Activated CD4-positive, alpha-beta T cell treated with anti-CD3 and anti-CD28 coated beads for 36 hours (primary cell): Measurements from ENCODE around the gene DUSP23. TPM values are rescaled to one million over a fixed set of nuclear protein-coding genes. Genes with fewer than 3 reads are reported as not detected.
A peak's percentile ranks its signal among the peaks of the same experiment; 100 is the strongest.

Source experiments
- ATAC-seq: fragments of 200-7000 bp; cut with Tn5 transposase; one replicate; pipeline ENCODE4 v1.10.0; 2021; ENCODE audit warnings: mild to moderate bottlenecking, moderate library complexity
- CTCF ChIA-PET: fragments of 350-600 bp; sonication (Branson Sonifier 250); formaldehyde crosslinking; loops from one replicate; lab custom pipeline; 2021; ENCODE audit warnings: antibody characterized with exemption; lab: Charles Lee
- POLR2A ChIA-PET: fragments of 350-600 bp; sonication (Branson Sonifier 250); formaldehyde crosslinking; loops from one replicate; lab custom pipeline; 2021; ENCODE audit warnings: antibody characterized with exemption, inconsistent platforms; lab: Charles Lee
- DNase-seq: peaks from one replicate; pipeline ENCODE4 v3.0.0-alpha.2; 2020
- H3K27ac Mint-ChIP-seq: one replicate; pipeline ENCODE4 v1.8.0; 2021; ENCODE audit warnings: mixed read lengths
- H3K27me3 Mint-ChIP-seq: one replicate; pipeline ENCODE4 v1.8.0; 2021; ENCODE audit warnings: mixed read lengths
- H3K36me3 Mint-ChIP-seq: one replicate; pipeline ENCODE4 v1.8.0; 2021; ENCODE audit warnings: low read depth, mixed read lengths
- H3K4me1 Mint-ChIP-seq: one replicate; pipeline ENCODE4 v1.8.0; 2021; ENCODE audit warnings: mixed read lengths
- H3K4me3 Mint-ChIP-seq: one replicate; pipeline ENCODE4 v1.8.0; 2021; ENCODE audit warnings: mild to moderate bottlenecking, moderate library complexity, mixed read lengths
- H3K9me3 Mint-ChIP-seq: one replicate; pipeline ENCODE4 v1.8.0; 2021; ENCODE audit warnings: low read depth, mixed read lengths
- intact Hi-C, 2 experiments: fragments of 100-400 bp; cut with DNase I in 1 of 2; cut with micrococcal nuclease in 1 of 2; formaldehyde crosslinking; loops; one replicate each; pipeline versions ENCODE4 v1.14.2 to v1.15.1; 2022 to 2024; cut with DNase I, micrococcal nuclease
- total RNA-seq, 2 experiments: library from RNA; stranded (reverse); gene quantifications; one replicate each; pipeline ENCODE4 v1.2.3, GENCODE V29; 2021

The DUSP23 gene
- total RNA-seq, 2 experiments from 2014 or later: 23.9 to 26.8 TPM

DNA sequence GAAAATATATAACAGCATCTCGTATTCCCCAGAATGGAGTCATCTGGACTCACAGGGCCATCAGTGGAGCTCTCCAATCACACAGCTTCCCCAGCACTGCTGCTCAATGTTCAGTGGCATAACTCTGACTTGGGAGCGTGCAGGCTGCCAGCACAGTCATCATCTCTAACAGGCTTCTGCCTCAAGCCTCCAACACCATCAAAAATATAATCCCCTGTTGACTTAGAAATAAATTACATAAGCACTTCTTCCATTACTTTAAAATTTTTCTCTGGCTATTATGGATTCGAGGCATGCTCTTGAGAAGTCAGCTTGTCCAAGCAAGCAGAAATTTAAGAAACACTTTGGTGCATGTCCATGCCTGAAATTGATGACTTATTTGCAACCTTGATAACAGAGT, 6.2 kb downstream of the DUSP23 start:
- intact Hi-C loops: no loop called here
- no peak overlapping the region for H3K4me3 Mint-ChIP-seq
- H3K27me3 Mint-ChIP-seq: peaks cover 5% of the 10 kb centered on the region
- no peak overlapping the region for H3K27ac Mint-ChIP-seq
- DNase-seq (no peak), ATAC-seq (no peak)
- POLR2A ChIA-PET: no interaction called here
- H3K9me3 Mint-ChIP-seq: no peaks in the 10 kb centered on the region
- no peaks in the 10 kb centered on the region for H3K36me3 Mint-ChIP-seq
- CTCF ChIA-PET: interaction anchor here (0.5 to 1.7 kb wide), 4 partner anchors 9 to 221 kb away, joined by 3 to 5 read pairs (median 4); no protein-coding TSS in a partner anchor
- no peaks in the 10 kb centered on the region for H3K4me1 Mint-ChIP-seq

DNA sequence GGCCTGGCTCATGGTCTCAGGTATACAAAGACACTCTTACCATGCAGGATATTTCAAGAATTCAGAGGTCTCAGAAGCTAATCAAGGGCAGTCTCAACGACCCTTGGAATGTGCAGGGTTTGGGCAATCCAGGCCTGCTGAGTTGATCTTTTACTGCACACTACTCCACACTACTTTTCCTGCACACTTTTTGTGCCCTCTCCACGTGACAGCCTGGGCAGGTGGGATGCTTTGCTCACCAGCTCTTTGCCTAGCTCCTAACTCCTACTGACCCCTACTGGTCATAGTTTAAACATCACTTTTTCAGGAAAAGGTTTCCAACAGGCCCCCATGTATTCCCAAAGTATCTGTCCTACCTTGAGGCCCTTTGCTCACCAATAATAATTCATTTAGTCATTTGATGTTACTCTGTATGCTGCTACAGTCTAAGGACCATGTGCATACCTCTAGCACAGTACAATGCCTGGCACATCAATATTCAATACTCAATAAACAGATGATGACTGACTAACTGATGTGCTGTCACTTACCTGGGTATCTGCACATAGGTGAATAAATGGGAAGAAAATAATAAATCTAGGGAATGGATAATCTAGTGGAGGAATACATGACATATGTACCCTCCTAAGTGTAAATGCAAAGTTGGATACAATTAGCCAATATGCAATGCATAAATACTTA, 9.6 kb downstream of the DUSP23 start:
- Mint-ChIP-seq H3K27ac (no peak overlapping the region), H3K27me3 (peaks cover 9% of the 10 kb centered on the region), H3K4me3 (no peak overlapping the region), H3K4me1 (no peaks in the 10 kb centered on the region), H3K36me3 (no peaks in the 10 kb centered on the region), H3K9me3 (no peaks in the 10 kb centered on the region)
- DNase-seq: peak; percentile 21
- intact Hi-C loops: no loop called here
- ATAC-seq: no peak
- ChIA-PET POLR2A (no interaction called here), CTCF (interaction anchor here (0.6 to 2.1 kb wide), 10 partner anchors 9 to 661 kb away, joined by 3 to 9 read pairs (median 4); partner anchors contain the start of gene DUSP23)

DNA sequence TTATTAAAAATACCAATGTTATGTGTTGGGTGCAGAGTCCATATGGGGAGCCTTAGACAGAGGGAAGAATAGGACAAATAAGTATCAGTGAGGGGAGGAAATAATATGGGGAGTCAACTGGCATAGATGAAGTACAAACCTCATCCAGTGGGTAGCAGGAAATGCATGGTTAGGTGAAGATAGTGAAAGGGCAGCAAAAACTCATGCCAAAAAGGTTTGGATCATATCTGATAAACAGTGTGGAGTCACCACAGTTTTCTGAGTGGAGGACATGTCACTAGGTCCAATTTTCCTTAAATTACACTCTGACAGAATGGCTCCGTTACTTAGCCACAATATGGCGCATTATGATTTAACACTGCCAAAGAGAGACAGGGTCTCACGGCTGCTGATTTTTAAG, 10.3 kb downstream of the DUSP23 start:
- no peaks in the 10 kb centered on the region for H3K4me1 Mint-ChIP-seq
- H3K4me3 Mint-ChIP-seq: no peak overlapping the region
- ChIA-PET POLR2A (no interaction called here), CTCF (no interaction called here)
- intact Hi-C loops: no loop called here
- no peak for DNase-seq
- H3K36me3 Mint-ChIP-seq: no peaks in the 10 kb centered on the region
- no peaks in the 10 kb centered on the region for H3K9me3 Mint-ChIP-seq
- no peak overlapping the region for H3K27ac Mint-ChIP-seq
- ATAC-seq: no peak
- H3K27me3 Mint-ChIP-seq: peaks cover 9% of the 10 kb centered on the region

DNA sequence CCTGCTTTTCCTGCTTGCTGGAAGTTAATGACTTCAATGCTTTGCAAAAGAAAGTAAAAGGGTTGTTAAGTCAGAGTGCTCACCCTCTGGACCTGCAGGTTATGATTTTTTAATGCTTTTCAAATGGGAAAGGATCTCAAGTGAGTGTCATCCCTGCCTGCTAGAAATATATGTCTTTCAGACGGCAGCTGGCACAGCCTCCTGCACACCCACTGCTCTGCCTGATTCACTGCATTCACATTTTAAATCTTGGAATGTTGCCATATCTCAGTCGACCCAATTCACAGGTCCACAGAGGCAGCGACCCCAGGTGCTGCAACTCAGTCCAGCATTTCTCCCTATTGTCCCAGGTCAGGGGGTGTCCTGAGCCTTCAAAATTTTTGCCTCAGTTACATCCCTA, 10.7 kb downstream of the DUSP23 start:
- H3K4me3 Mint-ChIP-seq: no peak overlapping the region
- H3K9me3 Mint-ChIP-seq: no peaks in the 10 kb centered on the region
- no peak overlapping the region for H3K27ac Mint-ChIP-seq
- H3K36me3 Mint-ChIP-seq: no peaks in the 10 kb centered on the region
- peaks cover 9% of the 10 kb centered on the region for H3K27me3 Mint-ChIP-seq
- no peaks in the 10 kb centered on the region for H3K4me1 Mint-ChIP-seq
- ATAC-seq (no peak), DNase-seq (no peak)
- intact Hi-C loops: no loop called here
- POLR2A ChIA-PET: no interaction called here
- CTCF ChIA-PET: no interaction called here

DNA sequence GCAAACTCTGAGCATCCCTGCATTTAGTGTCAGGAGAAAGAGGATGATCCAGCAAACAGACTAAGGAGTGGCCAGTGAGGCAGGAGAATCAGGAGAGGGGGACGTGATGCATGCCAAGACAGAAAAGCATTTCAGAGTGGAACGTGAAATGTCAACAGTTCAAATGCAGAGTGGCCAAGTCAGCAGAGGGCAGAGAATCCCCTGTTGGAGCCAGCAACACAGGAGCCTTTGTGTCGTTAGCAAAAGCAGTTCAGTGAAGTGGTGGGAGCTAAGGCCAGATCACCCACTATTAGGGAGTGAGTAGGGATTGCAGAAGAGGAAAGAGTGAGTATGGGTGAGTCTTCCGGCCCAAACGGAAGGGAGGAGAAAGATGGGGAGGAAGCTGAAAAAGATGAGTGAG, 14.8 kb downstream of the DUSP23 start:
- Mint-ChIP-seq H3K4me1 (peaks cover 9% of the 10 kb centered on the region), H3K27me3 (peaks cover 9% of the 10 kb centered on the region), H3K4me3 (no peak overlapping the region), H3K36me3 (no peaks in the 10 kb centered on the region), H3K9me3 (no peaks in the 10 kb centered on the region), H3K27ac (no peak overlapping the region)
- intact Hi-C loops: no loop called here
- no peak for ATAC-seq
- DNase-seq: no peak
- POLR2A ChIA-PET: no interaction called here
- CTCF ChIA-PET: interaction anchor here (0.6 to 9.1 kb wide), 3 partner anchors 8 to 575 kb away, joined by 3 to 150 read pairs (median 5); no protein-coding TSS in a partner anchor

DNA sequence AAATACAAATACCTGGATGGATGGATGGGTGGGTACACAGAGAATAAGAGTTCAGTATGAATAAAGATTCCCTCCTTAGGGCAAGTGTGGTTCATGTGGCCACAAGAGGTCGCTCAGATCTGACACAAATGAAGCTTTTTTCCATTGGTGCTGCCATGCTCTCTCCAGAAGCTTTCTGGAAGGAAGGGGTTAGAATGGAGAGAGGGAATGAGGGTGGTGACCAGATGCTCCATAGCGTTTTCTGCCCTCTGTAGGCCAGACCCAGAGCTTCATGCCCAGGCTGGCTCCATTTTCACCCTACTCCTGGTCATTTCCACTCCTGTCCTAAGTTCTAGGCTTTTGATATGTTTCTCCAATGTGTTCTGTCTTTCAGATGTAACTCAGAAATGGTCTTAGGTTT, 18.1 kb downstream of the DUSP23 start:
- POLR2A ChIA-PET: no interaction called here

DNA sequence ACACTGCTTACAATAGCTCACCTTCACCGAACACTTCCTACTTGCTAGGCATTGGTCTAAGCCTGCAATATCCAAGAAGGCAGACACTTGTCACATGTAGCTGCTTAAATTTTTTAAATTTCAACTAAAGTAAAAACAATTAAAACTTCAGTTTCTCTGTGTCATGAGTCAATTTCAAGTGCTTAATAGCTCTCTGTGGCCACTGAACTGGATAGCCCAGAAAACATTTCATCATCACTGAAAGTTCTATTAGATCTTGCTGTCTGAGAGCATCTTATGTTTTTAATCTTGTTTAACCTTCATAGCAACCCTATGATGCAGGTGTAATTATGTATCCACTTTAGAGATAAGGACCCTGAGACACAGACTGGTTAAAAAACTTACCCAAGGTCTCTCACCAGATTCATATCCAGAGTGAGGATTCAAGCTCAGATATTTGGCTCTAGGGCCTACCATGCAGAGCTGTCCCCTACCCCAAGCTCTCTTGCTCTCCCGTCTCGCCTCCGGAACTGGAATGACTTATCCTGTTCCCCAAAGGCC, 18.8 kb downstream of the DUSP23 start:
- H3K4me1 Mint-ChIP-seq: peaks cover 12% of the 10 kb centered on the region
- DNase-seq (no peak), ATAC-seq (no peak)
- intact Hi-C loops: loop anchor here (1.0 kb wide), 2 partner anchors 92 to 208 kb away; no protein-coding TSS in a partner anchor
- CTCF ChIA-PET: interaction anchor here (0.6 to 9.1 kb wide), 25 partner anchors 10 to 431 kb away, joined by 3 to 150 read pairs (median 4); partner anchors contain the start of genes DUSP23 and SLAMF8
- no peaks in the 10 kb centered on the region for H3K9me3 Mint-ChIP-seq
- no peak overlapping the region for H3K27ac Mint-ChIP-seq
- H3K36me3 Mint-ChIP-seq: no peaks in the 10 kb centered on the region
- no peaks in the 10 kb centered on the region for H3K27me3 Mint-ChIP-seq
- H3K4me3 Mint-ChIP-seq: no peak overlapping the region
- POLR2A ChIA-PET: no interaction called here

More for the DNA sequence above, 18.1 kb downstream of the DUSP23 start:
- H3K36me3 Mint-ChIP-seq: no peaks in the 10 kb centered on the region
- peaks cover 1% of the 10 kb centered on the region for H3K27me3 Mint-ChIP-seq
- H3K27ac Mint-ChIP-seq: no peak overlapping the region
- intact Hi-C loops: loop anchor here (1.0 kb wide), 2 partner anchors 92 to 208 kb away; no protein-coding TSS in a partner anchor
- H3K9me3 Mint-ChIP-seq: no peaks in the 10 kb centered on the region
- CTCF ChIA-PET: interaction anchor here (0.5 to 9.1 kb wide), 23 partner anchors 15 to 564 kb away, joined by 3 to 150 read pairs (median 5); partner anchors contain the start of genes DUSP23 and SLAMF8
- no peak overlapping the region for H3K4me3 Mint-ChIP-seq
- peaks cover 12% of the 10 kb centered on the region for H3K4me1 Mint-ChIP-seq
- DNase-seq: peak; percentile 68
- ATAC-seq: peak; percentile 78

DNA sequence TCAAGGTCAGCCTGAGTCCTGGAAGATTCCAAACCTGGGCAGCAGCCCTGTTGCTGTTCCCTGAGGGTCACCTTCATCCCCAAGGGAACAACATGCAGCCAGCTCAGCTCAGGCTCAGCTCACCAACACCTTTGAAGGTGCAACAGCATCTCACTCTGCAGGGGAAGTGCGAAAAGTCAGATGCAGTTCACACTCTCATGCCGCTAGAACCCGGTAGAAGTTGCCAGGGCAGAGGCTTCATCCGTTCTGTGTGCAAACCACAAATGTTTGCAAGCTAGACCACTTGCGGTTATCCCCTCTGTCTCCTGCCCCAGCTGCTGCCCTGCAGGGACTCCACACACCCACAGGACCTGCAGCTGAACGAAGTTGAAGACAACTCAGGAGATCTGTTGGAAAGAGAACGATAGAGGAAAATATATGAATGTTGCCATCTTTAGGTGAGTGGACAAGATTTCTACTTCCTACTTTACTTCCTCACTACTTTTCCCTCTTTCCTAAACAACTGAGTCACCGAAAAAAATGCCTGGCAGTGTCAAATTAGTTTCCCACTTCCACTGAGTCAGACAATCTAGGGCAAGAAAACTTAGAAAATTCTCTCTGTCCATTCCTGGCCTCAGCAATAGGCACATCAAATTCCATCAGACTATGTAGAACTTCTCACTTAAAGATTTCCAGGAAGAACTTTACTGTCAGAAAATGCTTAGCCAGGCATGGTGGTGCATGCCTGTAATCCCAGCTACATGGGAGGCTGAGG, 19.6 kb downstream of the DUSP23 start:
- intact Hi-C loops: no loop called here
- ATAC-seq (peak; percentile 46), DNase-seq (peak; percentile 10)
- H3K9me3 Mint-ChIP-seq: no peaks in the 10 kb centered on the region
- peaks cover 12% of the 10 kb centered on the region for H3K4me1 Mint-ChIP-seq
- CTCF ChIA-PET: interaction anchor here (0.6 to 9.1 kb wide), 15 partner anchors 14 to 213 kb away, joined by 3 to 150 read pairs (median 5); partner anchors contain the start of genes DUSP23 and SLAMF8
- no peak overlapping the region for H3K4me3 Mint-ChIP-seq
- H3K27me3 Mint-ChIP-seq: no peaks in the 10 kb centered on the region
- no peaks in the 10 kb centered on the region for H3K36me3 Mint-ChIP-seq
- POLR2A ChIA-PET: no interaction called here
- no peak overlapping the region for H3K27ac Mint-ChIP-seq

DNA sequence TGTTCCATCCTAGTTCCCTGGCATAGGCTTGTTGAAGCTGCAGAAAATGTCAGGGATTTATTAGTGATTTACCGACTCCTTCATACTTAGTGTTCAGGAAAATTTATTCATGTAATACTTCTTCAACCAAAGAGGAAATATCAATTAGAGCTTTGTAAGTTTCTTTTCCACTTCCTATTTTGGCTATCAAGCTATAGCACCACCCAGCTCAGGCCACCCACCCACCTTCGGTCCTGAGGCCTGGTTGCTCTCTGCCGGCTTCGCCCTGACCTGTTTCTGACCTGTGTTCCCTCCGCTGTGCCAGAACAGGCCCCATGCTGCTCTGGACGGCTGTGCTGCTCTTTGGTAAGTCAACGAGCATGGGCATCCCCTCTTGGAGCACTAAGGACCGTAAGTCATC, 21.3 kb downstream of the DUSP23 start, which contains the start of gene FCRL6:
TSS of gene FCRL6 (plus strand) at position 250 of the 400 bp plus-strand sequence. CDS start at position 315, 65 bp downstream.
- H3K4me1 Mint-ChIP-seq: peaks cover 12% of the 10 kb centered on the region
- no peaks in the 10 kb centered on the region for H3K9me3 Mint-ChIP-seq
- no peak within 1 kb of the TSS for H3K27ac Mint-ChIP-seq
- no peaks in the 10 kb centered on the region for H3K27me3 Mint-ChIP-seq
- H3K36me3 Mint-ChIP-seq: no peaks in the 10 kb centered on the region
- intact Hi-C loops: no loop called here
- no peak for DNase-seq
- CTCF ChIA-PET: interaction anchor here (1.1 to 2.5 kb wide), 3 partner anchors 88 to 136 kb away, joined by 4 to 15 read pairs (median 7); no protein-coding TSS in a partner anchor
- no peak within 1 kb of the TSS for H3K4me3 Mint-ChIP-seq
- POLR2A ChIA-PET: no interaction called here
- no peak for ATAC-seq

DNA sequence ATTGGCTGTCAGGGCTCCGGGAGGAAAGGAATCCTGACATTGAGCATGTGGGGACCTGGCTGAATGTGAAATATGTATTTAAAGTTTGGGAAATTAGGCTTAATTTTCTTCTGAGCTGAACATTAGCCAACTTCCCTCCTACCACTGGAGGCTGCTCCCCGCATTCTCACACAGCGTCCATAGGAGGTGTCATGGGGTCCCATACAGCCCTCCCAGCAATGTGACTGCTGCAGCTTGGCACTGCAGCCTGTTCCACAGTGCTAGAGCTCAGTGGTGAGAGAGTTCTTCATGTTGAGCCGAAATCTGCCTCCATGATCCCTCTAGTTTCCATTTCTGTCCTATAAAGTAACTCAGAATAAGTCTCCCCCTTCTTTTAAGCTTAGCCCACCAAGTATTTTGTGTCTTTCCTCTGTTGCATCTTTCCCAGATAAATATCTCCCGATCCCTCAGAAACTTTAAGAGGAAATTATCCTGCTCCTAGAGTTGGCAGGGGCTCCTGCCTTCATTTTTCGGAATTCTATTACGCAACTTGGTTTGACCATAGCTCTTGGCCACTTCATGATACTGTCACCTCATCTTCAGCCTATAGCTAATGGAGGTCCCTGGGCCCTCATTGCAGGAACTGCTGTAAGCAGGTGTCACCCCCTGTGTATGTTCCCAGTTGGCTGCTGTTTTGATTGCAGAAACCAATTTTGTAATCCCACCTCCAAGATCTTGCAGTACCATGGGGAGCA, 23.4 kb downstream of the DUSP23 start:
- ATAC-seq (no peak), DNase-seq (no peak)
- Mint-ChIP-seq H3K4me1 (peaks cover 12% of the 10 kb centered on the region), H3K27me3 (no peaks in the 10 kb centered on the region), H3K36me3 (no peaks in the 10 kb centered on the region), H3K4me3 (no peak overlapping the region), H3K27ac (no peak overlapping the region), H3K9me3 (no peaks in the 10 kb centered on the region)
- CTCF ChIA-PET: interaction anchor here (0.7 to 2.5 kb wide), 6 partner anchors 11 to 348 kb away, joined by 3 to 15 read pairs (median 3); no protein-coding TSS in a partner anchor
- intact Hi-C loops: no loop called here
- POLR2A ChIA-PET: no interaction called here
